ENCODE results near the gene IFNA6. TPM values are rescaled to one million over a fixed set of nuclear protein-coding genes. Genes with fewer than 3 reads are reported as not detected.

IFNA6 gene
- total RNA-seq, 1 experiment from 2014 or later = not detected

DNA sequence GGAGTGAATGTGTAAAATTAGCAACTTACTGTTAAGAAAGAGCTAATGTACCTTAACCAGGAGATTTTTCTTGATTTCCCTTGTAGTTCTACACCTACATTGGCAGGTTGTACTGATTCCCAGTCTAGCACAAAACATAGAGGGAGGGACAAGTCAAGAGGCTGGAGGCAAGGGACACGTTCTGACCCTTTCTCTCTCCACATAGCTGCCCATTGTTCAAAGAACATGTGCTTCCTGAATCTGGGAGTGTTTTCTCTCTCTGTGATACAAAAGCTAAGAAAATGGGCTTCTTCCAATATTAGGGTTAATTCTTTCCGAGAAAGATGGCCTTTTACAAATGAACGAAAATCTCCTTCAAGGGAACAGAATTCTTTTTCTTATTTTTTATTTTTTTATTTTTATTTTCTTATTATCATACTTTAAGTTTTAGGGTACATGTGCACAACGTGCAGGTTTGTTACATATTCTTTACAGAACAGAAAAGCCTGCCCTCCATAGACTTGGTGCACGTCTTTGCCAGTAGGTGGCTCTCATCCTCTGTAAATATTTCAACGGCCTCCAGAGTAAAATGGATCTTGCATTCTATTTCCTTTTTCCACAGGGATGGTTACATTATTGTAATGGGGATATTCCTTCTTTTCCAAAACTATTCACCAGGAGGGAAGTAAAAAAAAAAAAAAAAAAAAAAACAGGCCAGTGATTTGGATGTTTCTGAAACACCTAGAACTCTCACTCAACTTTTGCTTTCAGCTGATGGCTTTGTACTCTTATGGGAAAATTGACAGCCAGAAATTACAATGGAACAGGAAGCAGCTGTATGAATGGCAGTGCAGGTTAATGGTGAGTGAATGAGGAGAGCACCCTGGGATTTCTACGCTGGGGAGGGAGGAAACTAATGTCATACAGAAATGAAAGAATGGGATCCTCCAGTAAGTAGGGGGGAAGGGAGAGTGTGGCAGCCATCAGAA, 32.4 kb downstream of the IFNA6 start:
- ChIA-PET CTCF (interaction anchor here (0.6 to 3.3 kb wide), 19 partner anchors 8 to 1519 kb away, joined by 3 to 21 read pairs (median 4); no protein-coding TSS in a partner anchor), RAD21 (ENCODE audit: low non-redundant PET in 1 of 2, low total read pairs in 2 of 2, uncharacterized antibody in 2 of 2, unreplicated experiment in 2 of 2) (interaction anchor here in 1 of 2 experiments (0.6 to 0.7 kb wide), 3 partner anchors 83 to 809 kb away, joined by 4 read pairs; no protein-coding TSS in a partner anchor), POLR2A (interaction anchor here (1.0 kb wide), 1 partner anchor 204 kb away, joined by 3 read pairs; no protein-coding TSS in a partner anchor)
- intact Hi-C loops (cut with micrococcal nuclease) = no loop called here
- no peaks in the 10 kb centered on the region for H3K27me3 ChIP-seq (ENCODE audit: insufficient read depth, low read length)
- no peak overlapping the region for H3K9ac ChIP-seq (ENCODE audit: low read length)
- H2AFZ ChIP-seq (ENCODE audit: low read depth, low read length, poor library complexity, severe bottlenecking) = peak overlapping the region; percentile 52
- H3K79me2 ChIP-seq (ENCODE audit: insufficient read depth, low read length) = no peaks in the 10 kb centered on the region
- no peaks in the 10 kb centered on the region for H3K9me2 ChIP-seq (ENCODE audit: insufficient read depth)
- peaks cover 3 to 10% of the 10 kb centered on the region in 2 experiments; a peak in 3 of 4 replicates for H3K4me1 ChIP-seq (ENCODE audit: control insufficient read depth in 1 of 2, insufficient read depth in 2 of 2, low read length in 2 of 2)
- H3K27ac ChIP-seq (ENCODE audit: low read depth, low read length) = no peak overlapping the region
- H3K36me3 ChIP-seq (ENCODE audit: control insufficient read depth in 1 of 2, insufficient read depth in 2 of 2, low read length in 2 of 2) = no peaks in the 10 kb centered on the region
- ATAC-seq (peak; percentile 89), DNase-seq (ENCODE audit: low read depth, low spot score) (no peak)
- TF ChIP-seq, protein P1, sequence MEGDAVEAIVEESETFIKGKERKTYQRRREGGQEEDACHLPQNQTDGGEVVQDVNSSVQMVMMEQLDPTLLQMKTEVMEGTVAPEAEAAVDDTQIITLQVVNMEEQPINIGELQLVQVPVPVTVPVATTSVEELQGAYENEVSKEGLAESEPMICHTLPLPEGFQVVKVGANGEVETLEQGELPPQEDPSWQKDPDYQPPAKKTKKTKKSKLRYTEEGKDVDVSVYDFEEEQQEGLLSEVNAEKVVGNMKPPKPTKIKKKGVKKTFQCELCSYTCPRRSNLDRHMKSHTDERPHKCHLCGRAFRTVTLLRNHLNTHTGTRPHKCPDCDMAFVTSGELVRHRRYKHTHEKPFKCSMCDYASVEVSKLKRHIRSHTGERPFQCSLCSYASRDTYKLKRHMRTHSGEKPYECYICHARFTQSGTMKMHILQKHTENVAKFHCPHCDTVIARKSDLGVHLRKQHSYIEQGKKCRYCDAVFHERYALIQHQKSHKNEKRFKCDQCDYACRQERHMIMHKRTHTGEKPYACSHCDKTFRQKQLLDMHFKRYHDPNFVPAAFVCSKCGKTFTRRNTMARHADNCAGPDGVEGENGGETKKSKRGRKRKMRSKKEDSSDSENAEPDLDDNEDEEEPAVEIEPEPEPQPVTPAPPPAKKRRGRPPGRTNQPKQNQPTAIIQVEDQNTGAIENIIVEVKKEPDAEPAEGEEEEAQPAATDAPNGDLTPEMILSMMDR (IDR thresholded peaks at IDR 0.05 in 2 of 3, conservative IDR thresholded peaks at IDR 0.05 in 1 of 3; ENCODE audit: borderline replicate concordance in 1 of 3, insufficient read depth in 1 of 3, low read depth in 2 of 3, low read length in 2 of 3) = peak; percentile 54 to 68 (median 63); a peak in 5 of 6 replicates
- TF ChIP-seq CBX3 (IDR thresholded peaks at IDR 0.05; ENCODE audit: low read depth) = no peak
- no peak for TF ChIP-seq POLR2A (IDR thresholded peaks at IDR 0.05; ENCODE audit: borderline replicate concordance, extremely low read depth, insufficient read depth, insufficient read length)
- peak; percentile 69 for TF ChIP-seq RAD21 (IDR thresholded peaks at IDR 0.05; ENCODE audit: low read depth)
- TF ChIP-seq ZFX (IDR thresholded peaks at IDR 0.05) = no peak
- no peak for TF ChIP-seq JUND (IDR thresholded peaks at IDR 0.05)
- BruUV-seq (replicated peaks) = no TSS peak
- peak overlapping the region; percentile 42 for H3K4me2 ChIP-seq (ENCODE audit: low read length)
- no peak overlapping the region for H3K4me3 ChIP-seq (replicated peaks in 1 of 2; ENCODE audit: low read depth in 1 of 2, low read length in 2 of 2)
- H4K20me1 ChIP-seq (ENCODE audit: insufficient read depth) = no peaks in the 10 kb centered on the region
- no peaks in the 10 kb centered on the region for H3K9me3 ChIP-seq (ENCODE audit: control insufficient read depth in 1 of 2, insufficient read depth in 1 of 2, low read depth in 1 of 2, low read length in 2 of 2)
